ENCODE results near the gene LETM1.

DNA sequence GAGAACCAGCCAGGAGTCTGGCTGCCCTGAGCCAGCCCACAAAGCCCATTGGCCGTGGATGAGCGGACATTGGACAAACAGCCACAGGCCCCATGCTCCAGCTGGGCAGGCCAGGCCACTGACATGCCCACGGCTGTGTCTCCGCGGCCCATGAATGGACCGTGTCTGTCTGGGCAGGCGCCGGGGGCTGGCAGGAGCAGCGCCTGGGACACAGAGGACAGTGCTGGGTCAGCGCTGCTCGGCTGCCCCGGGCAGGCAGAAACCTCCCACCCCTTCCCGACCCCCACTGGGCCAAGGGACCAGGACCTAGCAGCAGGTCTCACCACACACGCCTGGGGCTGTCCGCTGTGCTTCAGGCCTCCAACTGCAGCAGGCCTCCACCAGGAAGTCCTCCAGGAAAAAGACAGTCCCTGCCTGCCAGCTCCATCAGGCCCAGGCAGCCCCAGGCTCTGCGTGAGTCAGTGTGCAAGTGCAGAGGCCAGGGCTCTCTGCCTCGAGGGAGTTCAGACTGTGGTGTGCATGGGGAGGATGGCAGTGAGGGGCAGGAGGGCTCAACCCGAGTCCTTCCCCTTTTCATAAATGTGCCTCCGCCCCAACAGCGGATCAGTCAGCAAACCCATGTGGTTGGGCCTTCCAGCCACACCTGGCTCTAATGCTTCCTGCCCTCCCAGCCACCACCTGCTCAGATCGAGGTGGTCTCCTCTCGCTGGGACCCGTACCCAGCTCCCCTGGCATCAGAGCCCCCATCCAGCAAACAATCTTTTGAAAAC lies 80.0 kb downstream of the LETM1 start:
- TF ChIP-seq, protein P1, sequence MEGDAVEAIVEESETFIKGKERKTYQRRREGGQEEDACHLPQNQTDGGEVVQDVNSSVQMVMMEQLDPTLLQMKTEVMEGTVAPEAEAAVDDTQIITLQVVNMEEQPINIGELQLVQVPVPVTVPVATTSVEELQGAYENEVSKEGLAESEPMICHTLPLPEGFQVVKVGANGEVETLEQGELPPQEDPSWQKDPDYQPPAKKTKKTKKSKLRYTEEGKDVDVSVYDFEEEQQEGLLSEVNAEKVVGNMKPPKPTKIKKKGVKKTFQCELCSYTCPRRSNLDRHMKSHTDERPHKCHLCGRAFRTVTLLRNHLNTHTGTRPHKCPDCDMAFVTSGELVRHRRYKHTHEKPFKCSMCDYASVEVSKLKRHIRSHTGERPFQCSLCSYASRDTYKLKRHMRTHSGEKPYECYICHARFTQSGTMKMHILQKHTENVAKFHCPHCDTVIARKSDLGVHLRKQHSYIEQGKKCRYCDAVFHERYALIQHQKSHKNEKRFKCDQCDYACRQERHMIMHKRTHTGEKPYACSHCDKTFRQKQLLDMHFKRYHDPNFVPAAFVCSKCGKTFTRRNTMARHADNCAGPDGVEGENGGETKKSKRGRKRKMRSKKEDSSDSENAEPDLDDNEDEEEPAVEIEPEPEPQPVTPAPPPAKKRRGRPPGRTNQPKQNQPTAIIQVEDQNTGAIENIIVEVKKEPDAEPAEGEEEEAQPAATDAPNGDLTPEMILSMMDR (IDR thresholded peaks at IDR 0.05), result no peak
- no peak for TF ChIP-seq POLR2A (IDR thresholded peaks at IDR 0.05)

Measured in adrenal gland (tissue), 5 donors.